Body of pancreas (tissue), 4 donors: Measurements from ENCODE around the gene FRG1.

Experiments
- CTCF ChIP-seq, 7 experiments: fragments of 450-650 bp in 4 of 7; fragments of 200-600 bp in 3 of 7; sonication (generic) in 3 of 7; IDR thresholded peaks; one replicate each; pipeline ENCODE4 v1.5.1; 2016 to 2019; ENCODE audit warnings: antibody characterized with exemption in 7 of 7
- POLR2A ChIP-seq, 3 donors: fragments of 450-650 bp; IDR thresholded peaks; one replicate each; pipeline ENCODE4 v1.6.1; 2016; ENCODE audit warnings: antibody characterized with exemption in 3 of 3, mild to moderate bottlenecking in 2 of 3

GRCh38 chr4:189974056-189974455, 33.4 kb downstream of the FRG1 start:
- TF ChIP-seq CTCF (IDR thresholded peaks at IDR 0.05) (peak in 1 of 7 experiments; percentile 7), POLR2A (IDR thresholded peaks at IDR 0.05) (no peak)
